GM23338 (cell line): ENCODE results near the gene ZMAT3. TPM values are rescaled to one million over a fixed set of nuclear protein-coding genes. Genes with fewer than 3 reads are reported as not detected.
A peak's percentile ranks its signal among the peaks of the same experiment; 100 is the strongest.

Experiments used
- ATAC-seq: fragments of 200-7000 bp; cut with Tn5 transposase; 3 replicates; pipeline ENCODE4 v1.9.1; 2020
- DNase-seq: peaks from one replicate; pipeline ENCODE4 v3.0.0-alpha.2; 2015; ENCODE audit warnings: low spot score
- H2AFZ ChIP-seq: fragments of 200-600 bp; sonication (generic); 2 replicates; pipeline ENCODE4 v1.8.0; 2016; ENCODE audit warnings: antibody characterized with exemption, mild to moderate bottlenecking, moderate library complexity
- H3F3A ChIP-seq: fragments of 200-600 bp; sonication (generic); replicated peaks from 2 replicates; pipeline ENCODE4 v1.8.0; 2017; ENCODE audit warnings: antibody characterized with exemption, mixed run types, low read depth
- H3K27ac ChIP-seq: fragments of 200-600 bp; sonication (generic); 2 replicates; pipeline ENCODE4 v1.6.1; 2016; ENCODE audit warnings: low read depth
- H3K27me3 ChIP-seq: fragments of 200-600 bp; sonication (generic); 2 replicates; pipeline ENCODE4 v1.8.0; 2016; ENCODE audit warnings: mild to moderate bottlenecking, mixed run types, moderate library complexity; ENCODE audit not compliant: insufficient read depth
- H3K36me3 ChIP-seq: fragments of 200-600 bp; sonication (generic); 2 replicates; pipeline ENCODE4 v1.8.0; 2016; ENCODE audit warnings: mild to moderate bottlenecking; ENCODE audit not compliant: insufficient read depth
- H3K4me1 ChIP-seq: fragments of 200-600 bp; sonication (generic); 2 replicates; pipeline ENCODE4 v1.8.0; 2016; ENCODE audit warnings: mild to moderate bottlenecking, moderate library complexity; ENCODE audit not compliant: insufficient read depth
- H3K4me2 ChIP-seq: fragments of 200-600 bp; sonication (generic); 2 replicates; pipeline ENCODE4 v1.7.1; 2017; ENCODE audit warnings: mixed run types
- H3K4me3 ChIP-seq: fragments of 200-600 bp; sonication (generic); 2 replicates; pipeline ENCODE4 v1.6.1; 2016; ENCODE audit warnings: mixed run types
- H3K79me2 ChIP-seq: fragments of 200-600 bp; sonication (generic); replicated peaks from 2 replicates; pipeline ENCODE4 v1.8.0; 2017; ENCODE audit warnings: mild to moderate bottlenecking; ENCODE audit not compliant: insufficient read depth
- H3K9me2 ChIP-seq: fragments of 200-600 bp; sonication (generic); 2 replicates; pipeline ENCODE4 v1.8.0; 2017; ENCODE audit not compliant: insufficient read depth
- H4K20me1 ChIP-seq: fragments of 200-600 bp; sonication (generic); replicated peaks from 2 replicates; pipeline ENCODE4 v1.8.0; 2017; ENCODE audit warnings: mild to moderate bottlenecking; ENCODE audit not compliant: insufficient read depth
- H3K27ac Mint-ChIP-seq: 2 replicates; pipeline ENCODE4 v1.8.0; 2020; ENCODE audit warnings: inconsistent platforms, mild to moderate bottlenecking, moderate library complexity, mixed read lengths
- H3K27me3 Mint-ChIP-seq: 3 replicates; pipeline ENCODE4 v1.8.0; 2022; ENCODE audit warnings: low read depth, mild to moderate bottlenecking, moderate library complexity, mixed read lengths, inconsistent platforms; ENCODE audit not compliant: insufficient read depth, poor library complexity
- H3K36me3 Mint-ChIP-seq: 3 replicates; pipeline ENCODE4 v1.8.0; 2021; ENCODE audit warnings: low read depth, mild to moderate bottlenecking, inconsistent platforms, moderate library complexity, mixed read lengths
- H3K4me1 Mint-ChIP-seq: 3 replicates; pipeline ENCODE4 v1.8.0; 2020; ENCODE audit warnings: mild to moderate bottlenecking, inconsistent platforms, mixed read lengths
- H3K4me3 Mint-ChIP-seq: 3 replicates; pipeline ENCODE4 v1.8.0; 2021; ENCODE audit warnings: moderate library complexity, mild to moderate bottlenecking, inconsistent platforms, mixed read lengths
- H3K9me3 Mint-ChIP-seq: 3 replicates; pipeline ENCODE4 v1.8.0; 2020; ENCODE audit warnings: moderate library complexity, mild to moderate bottlenecking, inconsistent platforms, mixed read lengths
- CREB1 ChIP-seq: fragments of 250-450 bp; sonication (Bioruptor Pico); IDR thresholded peaks from 2 replicates; pipeline ENCODE4 v1.5.0; 2020; ENCODE audit warnings: low read depth, mild to moderate bottlenecking, moderate library complexity
- CTCF ChIP-seq, 2 experiments: fragments of 200-600 bp in 1 of 2; sonication (generic) in 1 of 2; conservative IDR thresholded peaks; 2 replicates each; pipeline versions ENCODE4 v1.5.1 to v1.6.1; 2016 to 2017; ENCODE audit warnings: antibody characterized with exemption in 2 of 2, low read depth in 2 of 2, mild to moderate bottlenecking in 2 of 2, moderate library complexity in 1 of 2
- ETS1 ChIP-seq: IDR thresholded peaks from 2 replicates; pipeline ENCODE4 v1.6.1; 2016; ENCODE audit warnings: antibody characterized with exemption
- EZH2 ChIP-seq: fragments of 200-600 bp; sonication (generic); IDR thresholded peaks from one replicate; pipeline ENCODE4 v1.8.0; 2017; ENCODE audit warnings: antibody characterized with exemption, mild to moderate bottlenecking, low read depth; ENCODE audit not compliant: unreplicated experiment
- EZH2phosphoT487 ChIP-seq: fragments of 200-600 bp; sonication (generic); IDR thresholded peaks from one replicate; pipeline ENCODE4 v1.8.1; 2018; ENCODE audit warnings: antibody characterized with exemption; ENCODE audit not compliant: unreplicated experiment
- JUNB ChIP-seq: IDR thresholded peaks from one replicate; pipeline ENCODE4 v1.6.1; 2016; ENCODE audit warnings: antibody characterized with exemption; ENCODE audit not compliant: unreplicated experiment
- NANOG ChIP-seq: IDR thresholded peaks from 2 replicates; pipeline ENCODE4 v1.6.1; 2016; ENCODE audit warnings: antibody characterized with exemption, borderline replicate concordance
- POLR2AphosphoS5 ChIP-seq: IDR thresholded peaks from 2 replicates; pipeline ENCODE4 v1.6.1; 2016; ENCODE audit warnings: antibody characterized with exemption, low read depth
- REST ChIP-seq: IDR thresholded peaks from one replicate; pipeline ENCODE4 v1.6.1; 2018; ENCODE audit warnings: antibody characterized with exemption; ENCODE audit not compliant: unreplicated experiment
- STAT1 ChIP-seq: IDR thresholded peaks from one replicate; pipeline ENCODE4 v1.6.1; 2016; ENCODE audit warnings: antibody characterized with exemption; ENCODE audit not compliant: unreplicated experiment
- ZNF114 ChIP-seq: fragments of 250-450 bp; sonication (Bioruptor Pico); IDR thresholded peaks from 2 replicates; pipeline ENCODE4 v1.5.0; 2020; ENCODE audit warnings: mild to moderate bottlenecking, moderate library complexity
- ZNF462 ChIP-seq: fragments of 250-450 bp; sonication (Bioruptor Pico); IDR thresholded peaks from 2 replicates; pipeline ENCODE4 v1.5.0; 2020; ENCODE audit warnings: mild to moderate bottlenecking, moderate library complexity
- polyA plus RNA-seq: library from polyadenylated mRNA; unstranded; fragments of >200 nt; fragmentation: Nextera tagmentation; extraction: Ambion mirVana; gene quantifications from 2 replicates; pipeline ENCODE4 v1.2.1, GENCODE V29; 2016
- total RNA-seq: library from RNA; depleted of rRNA; stranded (reverse); fragments of >200 nt; shearing (Covaris generic); gene quantifications from 2 replicates; pipeline ENCODE4 v1.2.3, GENCODE V29; 2014

The ZMAT3 gene
- total and polyA plus RNA-seq, 2 experiments from 2014 or later = 10.0 to 17.3 TPM

- no peaks in the 10 kb centered on the region for H3K36me3 Mint-ChIP-seq
- H3K27ac ChIP-seq = no peak overlapping the region
- H3K4me2 ChIP-seq = no peak overlapping the region
- no peaks in the 10 kb centered on the region for H4K20me1 ChIP-seq
- H3K9me3 Mint-ChIP-seq = no peaks in the 10 kb centered on the region
- no peak overlapping the region for H3K4me3 Mint-ChIP-seq
- no peak overlapping the region for H3K27ac Mint-ChIP-seq
- H3F3A ChIP-seq = no peaks in the 10 kb centered on the region
- peaks cover 10% of the 10 kb centered on the region for H3K4me1 ChIP-seq
- H3K9me2 ChIP-seq = no peaks in the 10 kb centered on the region
- H3K27me3 Mint-ChIP-seq = no peaks in the 10 kb centered on the region
- no peaks in the 10 kb centered on the region for H3K27me3 ChIP-seq
- no peaks in the 10 kb centered on the region; the same call in 2 of the 3 replicates for H3K4me1 Mint-ChIP-seq
- no peak overlapping the region for H3K4me3 ChIP-seq
- DNase-seq (no peak), ATAC-seq (no peak)
- TF ChIP-seq ETS1 (no peak), POLR2AphosphoS5 (no peak), JUNB (no peak), CREB1 (CRISPR knock-in tag) (no peak), EZH2phosphoT487 (no peak), REST (no peak), NANOG (no peak), ZNF114 (CRISPR knock-in tag) (no peak), CTCF (conservative IDR thresholded peaks at IDR 0.05; ENCODE audit: low read depth in 2 of 2) (no peak), STAT1 (no peak), ZNF462 (no peak), EZH2 (no peak)
- H2AFZ ChIP-seq = 0 out of 2 replicates have a peak overlapping the region, but pooled peaks have one; percentile 34
- H3K79me2 ChIP-seq = no peaks in the 10 kb centered on the region
- no peaks in the 10 kb centered on the region for H3K36me3 ChIP-seq
Measured at GRCh38 chr3:179100652-179101051, 29.0 kb upstream of the ZMAT3 start.
